ENCODE measurements around the gene ANKRD29. TPM values are rescaled to one million over a fixed set of nuclear protein-coding genes. Genes with fewer than 3 reads are reported as not detected.

Gene ANKRD29
- total RNA-seq, 5 donors from 2014 or later (not counting 1 experiment from before 2014, with no cell fraction given) = 0.23 to 0.48 (median 0.32) TPM; not detected in 1

GRCh38 chr18:23652232-23652631, 10.5 kb downstream of the ANKRD29 start:
- DNase-seq (no peak), ATAC-seq (replicated peaks in 1 of 4) (no peak)
- Histone ChIP-seq H3K4me3 (ENCODE audit: control insufficient read depth in 1 of 2, extremely low read depth in 1 of 2, low read length in 1 of 2) (no peak overlapping the region), H3K9me3 (no peaks in the 10 kb centered on the region), H3K36me3 (ENCODE audit: control insufficient read depth in 2 of 2, extremely low read depth in 1 of 2, insufficient read depth in 1 of 2, low read length in 1 of 2) (no peaks in the 10 kb centered on the region), H3K27me3 (replicated peaks in 1 of 2; ENCODE audit: control insufficient read depth in 2 of 2, extremely low read depth in 1 of 2, insufficient read depth in 2 of 2, low read length in 1 of 2) (peaks cover 0 to 9% of the 10 kb centered on the region in 2 experiments), H3K27ac (ENCODE audit: low read length) (no peak overlapping the region), H3K4me1 (ENCODE audit: control insufficient read depth in 1 of 2, extremely low read depth in 1 of 2, insufficient read depth in 2 of 2, low read length in 2 of 2) (no peaks in the 10 kb centered on the region)
- no peak overlapping the region for H3K4me3 Mint-ChIP-seq
- H3K36me3 Mint-ChIP-seq = no peaks in the 10 kb centered on the region
- H3K4me1 Mint-ChIP-seq = peaks cover 0 to 7% (median 2%) of the 10 kb centered on the region in 3 donors
- CTCF ChIA-PET = no interaction called here
- WGBS (ENCODE audit: insufficient coverage) = 93% methylated on average over 5 of the region's 6 CpGs
- no peaks in the 10 kb centered on the region for H3K9me3 Mint-ChIP-seq
- peaks cover 3 to 8% of the 10 kb centered on the region in 2 donors for H3K27me3 Mint-ChIP-seq
- no peak overlapping the region for H3K27ac Mint-ChIP-seq
- POLR2A ChIA-PET = no interaction called here

GRCh38 chr18:23650968-23651927, 11.5 kb downstream of the ANKRD29 start:
- ChIA-PET CTCF (no interaction called here), POLR2A (no interaction called here)
- peaks cover 0 to 7% (median 2%) of the 10 kb centered on the region in 3 donors for H3K4me1 Mint-ChIP-seq

GRCh38 chr18:23648940-23649607, 13.6 kb downstream of the ANKRD29 start:
- Histone ChIP-seq H3K36me3 (ENCODE audit: control insufficient read depth in 2 of 2, extremely low read depth in 1 of 2, insufficient read depth in 1 of 2, low read length in 1 of 2) (no peaks in the 10 kb centered on the region), H3K4me3 (ENCODE audit: control insufficient read depth in 1 of 2, extremely low read depth in 1 of 2, low read length in 1 of 2) (no peak overlapping the region), H3K27ac (ENCODE audit: low read length) (no peak overlapping the region), H3K9me3 (no peaks in the 10 kb centered on the region), H3K27me3 (replicated peaks in 1 of 2; ENCODE audit: control insufficient read depth in 2 of 2, extremely low read depth in 1 of 2, insufficient read depth in 2 of 2, low read length in 1 of 2) (peaks cover 0 to 7% of the 10 kb centered on the region in 2 experiments), H3K4me1 (ENCODE audit: control insufficient read depth in 1 of 2, extremely low read depth in 1 of 2, insufficient read depth in 2 of 2, low read length in 2 of 2) (no peaks in the 10 kb centered on the region)
- ChIA-PET POLR2A (no interaction called here), CTCF (no interaction called here)
- 78% methylated on average over 8 of the region's 8 CpGs for WGBS (ENCODE audit: insufficient coverage)
- DNase-seq (no peak), ATAC-seq (replicated peaks in 1 of 4) (no peak)
- H3K9me3 Mint-ChIP-seq = no peaks in the 10 kb centered on the region
- H3K4me3 Mint-ChIP-seq = no peak overlapping the region
- H3K4me1 Mint-ChIP-seq = peaks cover 0 to 7% (median 2%) of the 10 kb centered on the region in 3 donors
- H3K36me3 Mint-ChIP-seq = no peaks in the 10 kb centered on the region
- H3K27ac Mint-ChIP-seq = no peak overlapping the region
- H3K27me3 Mint-ChIP-seq = peaks cover 3 to 8% of the 10 kb centered on the region in 2 donors

More at GRCh38 chr18:23650968-23651927, 11.5 kb downstream of the ANKRD29 start:
- H3K27ac ChIP-seq (ENCODE audit: low read length) = no peak overlapping the region
- no peak overlapping the region for H3K27ac Mint-ChIP-seq
- no peaks in the 10 kb centered on the region for H3K9me3 Mint-ChIP-seq
- no peaks in the 10 kb centered on the region for H3K4me1 ChIP-seq (ENCODE audit: control insufficient read depth in 1 of 2, extremely low read depth in 1 of 2, insufficient read depth in 2 of 2, low read length in 2 of 2)
- H3K36me3 Mint-ChIP-seq = no peaks in the 10 kb centered on the region
- DNase-seq (no peak), ATAC-seq (replicated peaks in 1 of 4) (no peak)
- no peak overlapping the region for H3K4me3 Mint-ChIP-seq
- H3K4me3 ChIP-seq (ENCODE audit: control insufficient read depth in 1 of 2, extremely low read depth in 1 of 2, low read length in 1 of 2) = no peak overlapping the region
- WGBS (ENCODE audit: insufficient coverage) = no CpG with 5 or more reads among the region's 6 CpGs
- H3K36me3 ChIP-seq (ENCODE audit: control insufficient read depth in 2 of 2, extremely low read depth in 1 of 2, insufficient read depth in 1 of 2, low read length in 1 of 2) = no peaks in the 10 kb centered on the region
- peaks cover 3 to 8% of the 10 kb centered on the region in 2 donors for H3K27me3 Mint-ChIP-seq
- no peaks in the 10 kb centered on the region for H3K9me3 ChIP-seq
- peaks cover 0 to 3% of the 10 kb centered on the region in 2 experiments for H3K27me3 ChIP-seq (replicated peaks in 1 of 2; ENCODE audit: control insufficient read depth in 2 of 2, extremely low read depth in 1 of 2, insufficient read depth in 2 of 2, low read length in 1 of 2)

- H3K27me3 Mint-ChIP-seq = peaks cover 3 to 8% of the 10 kb centered on the region in 2 donors
- H3K27ac Mint-ChIP-seq = no peak overlapping the region
- Histone ChIP-seq H3K9me3 (no peaks in the 10 kb centered on the region), H3K36me3 (ENCODE audit: control insufficient read depth in 2 of 2, extremely low read depth in 1 of 2, insufficient read depth in 1 of 2, low read length in 1 of 2) (no peaks in the 10 kb centered on the region), H3K4me3 (ENCODE audit: control insufficient read depth in 1 of 2, extremely low read depth in 1 of 2, low read length in 1 of 2) (no peak overlapping the region), H3K4me1 (ENCODE audit: control insufficient read depth in 1 of 2, extremely low read depth in 1 of 2, insufficient read depth in 2 of 2, low read length in 2 of 2) (no peaks in the 10 kb centered on the region), H3K27ac (ENCODE audit: low read length) (no peak overlapping the region), H3K27me3 (replicated peaks in 1 of 2; ENCODE audit: control insufficient read depth in 2 of 2, extremely low read depth in 1 of 2, insufficient read depth in 2 of 2, low read length in 1 of 2) (peaks cover 0 to 7% of the 10 kb centered on the region in 2 experiments)
- 100% methylated on average over 1 of the region's 3 CpGs for WGBS (ENCODE audit: insufficient coverage)
- DNase-seq (no peak), ATAC-seq (replicated peaks in 1 of 4) (no peak)
- H3K36me3 Mint-ChIP-seq = no peaks in the 10 kb centered on the region
- ChIA-PET POLR2A (no interaction called here), CTCF (interaction anchor here (0.6 to 0.9 kb wide), 2 partner anchors 14 to 24 kb away, joined by 3 to 5 read pairs; partner anchors contain the start of gene ANKRD29 (in 1 of the 2))
- no peak overlapping the region for H3K4me3 Mint-ChIP-seq
- no peaks in the 10 kb centered on the region for H3K9me3 Mint-ChIP-seq
- peaks cover 0 to 7% (median 2%) of the 10 kb centered on the region in 3 donors for H3K4me1 Mint-ChIP-seq
These were observed 14.3 kb downstream of the ANKRD29 start for GRCh38 chr18:23648456-23648855.

GRCh38 chr18:23646282-23646681, 16.4 kb downstream of the ANKRD29 start:
- no CpG with 5 or more reads among the region's 2 CpGs for WGBS (ENCODE audit: insufficient coverage)
- DNase-seq (no peak), ATAC-seq (replicated peaks in 1 of 4) (no peak)
- no peaks in the 10 kb centered on the region for H3K36me3 Mint-ChIP-seq
- peaks cover 0 to 16% of the 10 kb centered on the region in 2 experiments for H3K27me3 ChIP-seq (replicated peaks in 1 of 2; ENCODE audit: control insufficient read depth in 2 of 2, extremely low read depth in 1 of 2, insufficient read depth in 2 of 2, low read length in 1 of 2)
- H3K9me3 ChIP-seq = no peaks in the 10 kb centered on the region
- H3K4me1 ChIP-seq (ENCODE audit: control insufficient read depth in 1 of 2, extremely low read depth in 1 of 2, insufficient read depth in 2 of 2, low read length in 2 of 2) = no peaks in the 10 kb centered on the region
- no peaks in the 10 kb centered on the region for H3K9me3 Mint-ChIP-seq
- peaks cover 0 to 15% (median 2%) of the 10 kb centered on the region in 3 donors for H3K4me1 Mint-ChIP-seq
- no peaks in the 10 kb centered on the region for H3K36me3 ChIP-seq (ENCODE audit: control insufficient read depth in 2 of 2, extremely low read depth in 1 of 2, insufficient read depth in 1 of 2, low read length in 1 of 2)
- ChIA-PET CTCF (interaction anchor here in 1 of 2 donors (0.6 kb wide), 1 partner anchor 191 kb away, joined by 4 read pairs; no protein-coding TSS in a partner anchor), POLR2A (interaction anchor here in 1 of 2 donors (0.5 kb wide), 1 partner anchor 375 kb away, joined by 4 read pairs; no protein-coding TSS in a partner anchor)
- no peak overlapping the region for H3K4me3 ChIP-seq (ENCODE audit: control insufficient read depth in 1 of 2, extremely low read depth in 1 of 2, low read length in 1 of 2)
- H3K4me3 Mint-ChIP-seq = no peak overlapping the region
- no peak overlapping the region for H3K27ac Mint-ChIP-seq
- no peak overlapping the region for H3K27ac ChIP-seq (ENCODE audit: low read length)
- H3K27me3 Mint-ChIP-seq = peaks cover 0 to 4% of the 10 kb centered on the region in 2 donors

GRCh38 chr18:23645568-23646175, 17.0 kb downstream of the ANKRD29 start:
- POLR2A ChIA-PET = no interaction called here
- H3K9me3 Mint-ChIP-seq = no peaks in the 10 kb centered on the region
- H3K4me1 ChIP-seq (ENCODE audit: control insufficient read depth in 1 of 2, extremely low read depth in 1 of 2, insufficient read depth in 2 of 2, low read length in 2 of 2) = no peaks in the 10 kb centered on the region
- no peaks in the 10 kb centered on the region for H3K36me3 Mint-ChIP-seq
- WGBS (ENCODE audit: insufficient coverage) = 100% methylated on average over 2 of the region's 4 CpGs
- peaks cover 0 to 15% (median 2%) of the 10 kb centered on the region in 3 donors for H3K4me1 Mint-ChIP-seq
- DNase-seq (no peak), ATAC-seq (replicated peaks in 1 of 4) (no peak)
- H3K27me3 Mint-ChIP-seq = peaks cover 0 to 4% of the 10 kb centered on the region in 2 donors
- no peaks in the 10 kb centered on the region for H3K9me3 ChIP-seq
- H3K27me3 ChIP-seq (replicated peaks in 1 of 2; ENCODE audit: control insufficient read depth in 2 of 2, extremely low read depth in 1 of 2, insufficient read depth in 2 of 2, low read length in 1 of 2) = peaks cover 0 to 21% of the 10 kb centered on the region in 2 experiments
- no peak overlapping the region for H3K4me3 Mint-ChIP-seq
- H3K4me3 ChIP-seq (ENCODE audit: control insufficient read depth in 1 of 2, extremely low read depth in 1 of 2, low read length in 1 of 2) = no peak overlapping the region
- H3K27ac Mint-ChIP-seq = no peak overlapping the region
- CTCF ChIA-PET = interaction anchor here in 1 of 2 donors (0.6 kb wide), 1 partner anchor 191 kb away, joined by 4 read pairs; no protein-coding TSS in a partner anchor
- no peak overlapping the region for H3K27ac ChIP-seq (ENCODE audit: low read length)
- H3K36me3 ChIP-seq (ENCODE audit: control insufficient read depth in 2 of 2, extremely low read depth in 1 of 2, insufficient read depth in 1 of 2, low read length in 1 of 2) = no peaks in the 10 kb centered on the region

Data from T-cell (primary cell).